ACC112 (cell line): ENCODE measurements around the gene NPPB.

Source experiments
- H2AFZ ChIP-seq: fragments of 200-600 bp; sonication (generic); one replicate; pipeline ENCODE4 v1.6.0; 2017; ENCODE audit warnings: antibody characterized with exemption, low read length; ENCODE audit not compliant: unreplicated experiment
- H3K27ac ChIP-seq: fragments of 200-600 bp; sonication (generic); 2 replicates; pipeline ENCODE4 v1.5.1; 2014; ENCODE audit warnings: low read depth, mild to moderate bottlenecking, antibody characterized with exemption, low read length, moderate library complexity
- H3K27me3 ChIP-seq: fragments of 200-600 bp; sonication (generic); 2 replicates; pipeline ENCODE4 v1.6.1; 2014; ENCODE audit warnings: mild to moderate bottlenecking, antibody characterized with exemption, low read length, moderate library complexity, mixed read lengths; ENCODE audit not compliant: insufficient read depth
- H3K36me3 ChIP-seq: fragments of 200-600 bp; sonication (generic); 2 replicates; pipeline ENCODE4 v1.6.1; 2016; ENCODE audit warnings: mild to moderate bottlenecking, antibody characterized with exemption, low read length, moderate library complexity, mixed read lengths; ENCODE audit not compliant: insufficient read depth
- H3K4me1 ChIP-seq: fragments of 200-600 bp; sonication (generic); one replicate; pipeline ENCODE4 v1.6.1; 2016; ENCODE audit warnings: low read length, mixed read lengths; ENCODE audit not compliant: insufficient read depth, unreplicated experiment, control insufficient read depth
- H3K4me3 ChIP-seq: fragments of 200-600 bp; sonication (generic); 2 replicates; pipeline ENCODE4 v1.5.1; 2014; ENCODE audit warnings: mild to moderate bottlenecking, low read depth, low read length
- H3K79me2 ChIP-seq: fragments of 200-600 bp; sonication (generic); one replicate; pipeline ENCODE4 v1.6.0; 2016; ENCODE audit warnings: low read length; ENCODE audit not compliant: control insufficient read depth, unreplicated experiment, insufficient read depth

Gene NPPB

DNA sequence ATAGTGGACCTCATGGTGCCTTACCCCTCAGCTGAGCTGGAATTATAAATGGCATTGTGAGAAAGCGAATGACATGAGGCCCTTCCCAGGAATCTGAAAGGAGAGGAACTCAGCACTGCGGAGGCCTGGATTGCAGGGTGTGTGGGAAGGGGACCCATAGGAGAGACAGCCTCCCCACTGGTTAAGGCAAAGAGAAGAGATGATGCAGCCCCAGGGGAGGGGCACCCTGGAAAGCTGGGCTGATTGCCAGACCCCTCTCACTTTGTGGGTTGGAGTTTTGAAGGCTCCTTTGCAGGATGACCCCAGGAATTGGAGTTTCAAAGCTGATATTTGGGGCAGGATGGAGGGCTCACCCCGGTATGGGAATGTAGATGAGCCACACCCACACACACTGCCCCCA is 2.0 kb downstream of the NPPB start:
- H3K27ac ChIP-seq, result no peak overlapping the region

GRCh38 chr1:11855430-11855829 is 3.3 kb downstream of the NPPB start:
- Histone ChIP-seq H3K36me3 (no peaks in the 10 kb centered on the region), H3K4me1 (no peaks in the 10 kb centered on the region), H3K4me3 (no peak overlapping the region), H3K79me2 (no peaks in the 10 kb centered on the region), H2AFZ (no peak overlapping the region), H3K27me3 (peaks cover 54% of the 10 kb centered on the region), H3K27ac (no peak overlapping the region)

More for the DNA sequence above, 2.0 kb downstream of the NPPB start:
- Histone ChIP-seq H3K79me2 (no peaks in the 10 kb centered on the region), H3K27me3 (peaks cover 62% of the 10 kb centered on the region), H3K4me1 (no peaks in the 10 kb centered on the region), H3K36me3 (no peaks in the 10 kb centered on the region), H3K4me3 (no peak overlapping the region), H2AFZ (no peak overlapping the region)

- no peaks in the 10 kb centered on the region for H3K36me3 ChIP-seq
- H3K27me3 ChIP-seq, result peaks cover 46% of the 10 kb centered on the region
- no peak overlapping the region for H2AFZ ChIP-seq
- no peaks in the 10 kb centered on the region for H3K4me1 ChIP-seq
- H3K27ac ChIP-seq, result no peak overlapping the region
- H3K4me3 ChIP-seq, result no peak overlapping the region
- no peaks in the 10 kb centered on the region for H3K79me2 ChIP-seq
These were observed 4.2 kb downstream of the NPPB start for GRCh38 chr1:11854519-11854918.

GRCh38 chr1:11851180-11851579 is 7.6 kb downstream of the NPPB start:
- Histone ChIP-seq H3K4me3 (no peak overlapping the region), H2AFZ (no peak overlapping the region), H3K36me3 (no peaks in the 10 kb centered on the region), H3K27me3 (peaks cover 13% of the 10 kb centered on the region), H3K4me1 (no peaks in the 10 kb centered on the region), H3K79me2 (no peaks in the 10 kb centered on the region), H3K27ac (no peak overlapping the region)

DNA sequence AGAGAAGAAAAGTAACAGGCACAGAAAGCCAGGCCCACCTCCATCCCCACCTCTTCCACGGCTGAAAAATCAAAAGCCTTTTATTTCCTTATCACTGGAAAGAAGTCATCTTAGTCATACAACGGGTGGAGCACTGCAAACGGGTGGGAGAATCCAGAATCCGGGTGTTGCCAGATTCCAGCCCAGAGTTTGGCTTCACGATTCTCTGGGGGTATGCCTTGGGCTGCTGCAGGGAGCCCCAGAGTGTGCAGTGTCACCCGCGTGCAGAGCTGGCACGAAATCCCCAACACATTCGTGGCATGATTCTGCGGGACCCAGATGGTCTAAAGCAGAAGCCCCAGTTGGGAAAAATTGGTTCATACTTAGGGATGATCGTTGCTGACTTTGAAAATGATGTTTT is 8.6 kb downstream of the NPPB start:
- H3K4me1 ChIP-seq, result no peaks in the 10 kb centered on the region
- no peak overlapping the region for H3K4me3 ChIP-seq
- no peak overlapping the region for H2AFZ ChIP-seq
- no peaks in the 10 kb centered on the region for H3K79me2 ChIP-seq
- 0 out of 2 replicates have a peak, but pooled peaks cover 2% of the 10 kb centered on the region for H3K36me3 ChIP-seq
- H3K27me3 ChIP-seq, result peaks cover 12% of the 10 kb centered on the region
- no peak overlapping the region for H3K27ac ChIP-seq

DNA sequence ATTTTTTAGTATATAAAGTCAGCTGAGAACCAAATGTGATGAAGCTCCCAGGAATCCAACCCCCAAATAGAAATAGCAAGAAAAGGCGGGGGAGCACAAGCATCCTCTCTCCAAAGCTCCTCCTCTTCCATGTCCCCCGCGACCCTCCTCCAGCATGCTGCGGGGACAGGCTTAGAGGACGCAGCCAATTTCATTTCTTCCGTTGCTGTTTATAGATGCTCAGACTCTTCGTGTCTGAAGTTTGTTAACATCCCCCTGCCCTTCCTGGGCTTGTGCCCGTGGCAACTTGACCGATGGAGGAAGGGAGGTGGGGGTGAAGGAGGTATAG is 10.4 kb downstream of the NPPB start:
- Histone ChIP-seq H3K27ac (no peak overlapping the region), H3K27me3 (peaks cover 9% of the 10 kb centered on the region), H3K79me2 (no peaks in the 10 kb centered on the region), H3K4me3 (no peak overlapping the region), H2AFZ (no peak overlapping the region), H3K36me3 (peaks cover 7% of the 10 kb centered on the region; the same call in 1 of the 2 replicates), H3K4me1 (no peaks in the 10 kb centered on the region)

- Histone ChIP-seq H3K27me3 (peaks cover 5% of the 10 kb centered on the region), H2AFZ (no peak within 1 kb of the TSS), H3K4me1 (no peaks in the 10 kb centered on the region), H3K36me3 (peaks cover 7% of the 10 kb centered on the region; the same call in 1 of the 2 replicates), H3K27ac (no peak within 1 kb of the TSS), H3K79me2 (no peaks in the 10 kb centered on the region), H3K4me3 (no peak within 1 kb of the TSS)
These were observed 10.9 kb downstream of the NPPB start, which contains the start of gene NPPA for GRCh38 chr1:11847667-11848372. Gene NPPA, minus strand, starts transcription at chr1:11847783. Its CDS starts 99 bp downstream, at chr1:11847684.

DNA sequence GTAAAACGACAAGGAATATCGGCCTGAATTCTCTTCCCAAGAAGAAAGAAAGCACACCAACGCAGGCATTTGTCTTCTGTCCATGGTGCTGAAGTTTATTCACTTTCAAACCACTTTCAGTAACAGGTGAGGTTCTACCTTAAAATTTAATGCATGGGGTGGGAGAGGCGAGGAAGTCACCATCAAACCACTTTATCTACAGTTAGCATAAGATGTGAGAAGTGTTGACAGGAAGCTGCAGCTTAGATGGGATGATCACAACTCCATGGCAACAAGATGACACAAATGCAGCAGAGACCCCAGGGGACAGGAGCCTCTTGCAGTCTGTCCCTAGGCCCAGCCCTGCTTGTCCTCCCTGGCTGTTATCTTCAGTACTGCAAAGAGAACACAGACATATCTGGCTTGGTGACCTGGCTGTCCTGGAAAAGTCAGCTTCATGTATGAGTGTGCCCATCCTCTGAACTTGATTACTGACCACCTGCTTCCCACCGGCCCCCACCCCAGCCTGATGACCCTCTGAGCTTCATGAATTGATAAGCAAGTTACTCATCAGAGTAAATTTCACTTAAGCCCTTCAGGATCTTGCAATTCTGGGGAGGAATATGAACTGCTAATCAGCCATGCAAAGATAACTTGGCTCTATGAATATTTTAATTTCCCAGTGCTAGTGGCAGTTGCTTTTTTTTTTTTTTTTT is 13.0 kb downstream of the NPPB start:
- H3K36me3 ChIP-seq, result peaks cover 16% of the 10 kb centered on the region; the same call in 1 of the 2 replicates
- no peak overlapping the region for H3K27ac ChIP-seq
- no peak overlapping the region for H2AFZ ChIP-seq
- H3K27me3 ChIP-seq, result 0 out of 2 replicates have a peak, but pooled peaks cover 4% of the 10 kb centered on the region
- H3K79me2 ChIP-seq, result no peaks in the 10 kb centered on the region
- no peaks in the 10 kb centered on the region for H3K4me1 ChIP-seq
- no peak overlapping the region for H3K4me3 ChIP-seq

- H3K27ac ChIP-seq, result no peak overlapping the region
- H2AFZ ChIP-seq, result no peak overlapping the region
- no peaks in the 10 kb centered on the region for H3K79me2 ChIP-seq
- no peak overlapping the region for H3K4me3 ChIP-seq
- peaks cover 22% of the 10 kb centered on the region; the same call in 1 of the 2 replicates for H3K36me3 ChIP-seq
- no peaks in the 10 kb centered on the region for H3K4me1 ChIP-seq
- H3K27me3 ChIP-seq, result no peaks in the 10 kb centered on the region
These were observed 16.3 kb downstream of the NPPB start for GRCh38 chr1:11842154-11843041.

DNA sequence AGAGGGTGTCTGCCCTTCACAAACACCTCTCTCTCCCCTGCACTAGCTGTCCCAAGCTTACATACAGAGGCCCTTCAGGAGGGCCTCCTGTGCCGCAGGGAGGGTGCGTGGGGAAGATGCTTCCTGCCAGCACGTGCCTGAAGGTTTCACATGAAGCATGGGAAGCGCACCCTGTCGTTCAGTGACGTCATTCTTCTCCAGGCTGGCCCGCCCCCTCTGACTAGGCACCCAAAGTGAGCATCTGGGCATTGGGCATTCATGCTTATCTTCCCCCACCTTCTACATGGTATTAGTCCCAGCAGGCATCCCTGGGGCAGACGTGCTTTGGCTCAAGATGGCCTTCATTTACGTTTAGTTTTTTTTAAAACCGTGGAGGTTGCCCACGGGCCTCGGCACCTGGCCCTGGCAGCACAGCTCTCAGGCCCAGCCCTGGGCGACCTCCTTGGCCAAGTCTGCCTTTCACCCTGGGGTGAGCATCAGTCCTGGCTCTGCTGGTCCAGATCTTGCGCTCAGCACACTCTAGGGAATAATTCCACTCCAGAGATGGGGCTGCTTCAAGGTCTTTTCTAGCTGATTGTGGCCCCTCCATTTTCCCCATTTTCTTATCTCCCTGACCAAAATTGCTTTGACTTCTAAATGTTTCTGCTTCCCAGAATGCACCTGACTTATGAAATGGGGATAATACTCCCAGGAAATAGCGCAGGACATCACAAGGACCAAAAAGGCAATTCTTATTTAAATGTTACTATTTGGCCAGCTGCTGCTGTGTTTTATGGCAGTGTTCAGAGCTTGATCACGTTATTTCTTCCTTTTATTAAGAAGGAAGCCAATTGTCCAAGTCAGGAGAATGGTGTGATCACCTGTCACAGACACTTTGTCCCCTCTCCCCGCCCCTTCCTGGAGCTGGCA is 17.2 kb downstream of the NPPB start:
- H3K36me3 ChIP-seq, result peaks cover 22% of the 10 kb centered on the region; the same call in 1 of the 2 replicates
- H3K27ac ChIP-seq, result no peak overlapping the region
- no peaks in the 10 kb centered on the region for H3K79me2 ChIP-seq
- no peaks in the 10 kb centered on the region for H3K4me1 ChIP-seq
- H2AFZ ChIP-seq, result no peak overlapping the region
- H3K27me3 ChIP-seq, result no peaks in the 10 kb centered on the region
- H3K4me3 ChIP-seq, result no peak overlapping the region
